Peyer's patch (tissue), 4 donors: ENCODE data around the gene TPM1.

ENCODE experiments used
- CTCF ChIP-seq, 6 experiments: fragments of 450-650 bp in 4 of 6; fragments of 200-600 bp in 2 of 6; sonication (generic) in 1 of 6; IDR thresholded peaks; one replicate each; pipeline ENCODE4 v1.5.1; 2017 to 2019; ENCODE audit warnings: antibody characterized with exemption in 6 of 6, mild to moderate bottlenecking in 3 of 6, moderate library complexity in 1 of 6
- POLR2A ChIP-seq, 2 donors: fragments of 450-650 bp; IDR thresholded peaks; one replicate each; pipeline ENCODE4 v1.5.1; 2017; ENCODE audit warnings: antibody characterized with exemption in 2 of 2, mild to moderate bottlenecking in 2 of 2, moderate library complexity in 2 of 2

GRCh38 chr15:63060699-63061098, 18.2 kb downstream of the TPM1 start:
- TF ChIP-seq CTCF (IDR thresholded peaks at IDR 0.05) (no peak), POLR2A (IDR thresholded peaks at IDR 0.05) (no peak)
